H1 (cell line): ENCODE data around the gene NOL9. TPM values are rescaled to one million over a fixed set of nuclear protein-coding genes. Genes with fewer than 3 reads are reported as not detected.

Source experiments
- CTCF ChIA-PET: fragments of 300-600 bp; sonication (Branson Sonifier 250); formaldehyde crosslinking; loops from one replicate; lab custom pipeline; 2021; ENCODE audit not compliant: partially characterized antibody; lab: Charles Lee
- POLR2A ChIA-PET: fragments of 300-600 bp; sonication (Branson Sonifier 250); formaldehyde crosslinking; loops from one replicate; lab custom pipeline; 2021; ENCODE audit warnings: inconsistent platforms; ENCODE audit not compliant: partially characterized antibody; lab: Charles Lee
- DNase-seq, 2 experiments: peaks; one replicate each; pipeline versions ENCODE4 v3.0.0 to v3.0.0-alpha.2; 2010 to 2022; ENCODE audit warnings: low spot score in 2 of 2, low read depth in 1 of 2, mixed read lengths in 1 of 2
- FAIRE-seq: peaks from 2 replicates; lab custom pipeline; 2011; peaks lifted over from hg19 to GRCh38; lab: Jason Lieb, UNC
- H2AFZ ChIP-seq: 2 replicates; pipeline ENCODE4 v1.8.1; 2012; ENCODE audit warnings: low read length, inconsistent platforms
- H2AK5ac ChIP-seq: 2 replicates; pipeline ENCODE4 v1.6.1; 2013; ENCODE audit warnings: low read depth, low read length
- H2BK120ac ChIP-seq: replicated peaks from 2 replicates; pipeline ENCODE3; 2013; ENCODE audit warnings: low read depth, low read length, inconsistent platforms
- H2BK12ac ChIP-seq: 2 replicates; pipeline ENCODE4 v1.6.1; 2013; ENCODE audit warnings: low read depth, low read length
- H2BK15ac ChIP-seq: 2 replicates; pipeline ENCODE4 v1.6.1; 2013; ENCODE audit warnings: low read length
- H2BK20ac ChIP-seq: 2 replicates; pipeline ENCODE4 v1.6.1; 2013; ENCODE audit warnings: low read length
- H2BK5ac ChIP-seq: 2 replicates; pipeline ENCODE4 v1.6.1; 2013; ENCODE audit warnings: low read depth, low read length
- H3K14ac ChIP-seq: 2 replicates; pipeline ENCODE4 v1.6.1; 2013; ENCODE audit warnings: inconsistent platforms; ENCODE audit not compliant: insufficient read length
- H3K18ac ChIP-seq: 2 replicates; pipeline ENCODE4 v1.6.1; 2013; ENCODE audit warnings: low read length; ENCODE audit errors: extremely low read depth
- H3K23ac ChIP-seq: 2 replicates; pipeline ENCODE4 v1.6.1; 2013; ENCODE audit warnings: inconsistent platforms; ENCODE audit not compliant: insufficient read length
- H3K23me2 ChIP-seq: 2 replicates; pipeline ENCODE4 v1.6.1; 2013; ENCODE audit warnings: low read depth, low read length
- H3K27ac ChIP-seq: 2 replicates; pipeline ENCODE4 v1.6.1; 2011; ENCODE audit warnings: low read depth, low read length, inconsistent platforms
- H3K27me3 ChIP-seq, 4 experiments: replicated peaks in 1 of 4; 1 replicate in 1 of 4; 2 replicates in 3 of 4; pipeline versions ENCODE4 v1.6.1 to v1.8.1; 2011 to 2013; ENCODE audit warnings: low read length in 3 of 4, mild to moderate bottlenecking in 3 of 4, inconsistent platforms in 2 of 4, mixed read lengths in 2 of 4, moderate library complexity in 1 of 4; ENCODE audit not compliant: control insufficient read depth in 3 of 4, insufficient read depth in 3 of 4; ENCODE audit errors: extremely low read depth in 1 of 4
- H3K36me3 ChIP-seq, 4 experiments: 2 replicates each; pipeline versions ENCODE4 v1.6.1 to v1.8.1; 2011 to 2013; ENCODE audit warnings: mild to moderate bottlenecking in 4 of 4, low read length in 3 of 4, moderate library complexity in 2 of 4, control low read depth in 1 of 4, inconsistent platforms in 1 of 4; ENCODE audit not compliant: insufficient read depth in 4 of 4, control insufficient read depth in 2 of 4
- H3K4ac ChIP-seq: replicated peaks from 2 replicates; pipeline ENCODE3; 2013; ENCODE audit warnings: low read length, low read depth, mixed read lengths, inconsistent platforms; ENCODE audit not compliant: insufficient read length
- H3K4me1 ChIP-seq, 4 experiments: replicated peaks in 1 of 4; 1 replicate in 1 of 4; 2 replicates in 3 of 4; pipeline versions ENCODE4 v1.6.1 to v1.8.1; 2011 to 2013; ENCODE audit warnings: low read length in 3 of 4, inconsistent platforms in 2 of 4, mixed read lengths in 1 of 4; ENCODE audit not compliant: insufficient read depth in 4 of 4, control insufficient read depth in 3 of 4
- H3K4me2 ChIP-seq, 2 experiments: 2 replicates each; pipeline versions ENCODE4 v1.6.1 to v1.8.1; 2011 to 2013; ENCODE audit warnings: low read depth in 2 of 2, low read length in 2 of 2, control low read depth in 1 of 2, inconsistent platforms in 1 of 2, mild to moderate bottlenecking in 1 of 2; ENCODE audit not compliant: insufficient read depth in 1 of 2
- H3K4me3 ChIP-seq, 4 experiments: fragments of 200-600, 300-600 bp in 1 of 4; sonication (generic), shearing (Covaris generic), sonication (Bioruptor Twin) in 1 of 4; 2 replicates each; pipeline versions ENCODE4 v1.5.1 to v1.8.1; 2011 to 2016; ENCODE audit warnings: low read length in 4 of 4, low read depth in 3 of 4, control low read depth in 2 of 4, inconsistent platforms in 2 of 4, mild to moderate bottlenecking in 2 of 4, mixed read lengths in 1 of 4, moderate library complexity in 1 of 4; ENCODE audit not compliant: insufficient read depth in 2 of 4; ENCODE audit errors: extremely low read depth in 1 of 4
- H3K56ac ChIP-seq: replicated peaks from 2 replicates; pipeline ENCODE3; 2013; ENCODE audit warnings: low read depth, mild to moderate bottlenecking, mixed read lengths, low read length, inconsistent platforms; ENCODE audit not compliant: insufficient read length
- H3K79me1 ChIP-seq: 2 replicates; pipeline ENCODE4 v1.6.1; 2013; ENCODE audit warnings: low read depth, low read length, control low read depth
- H3K79me2 ChIP-seq, 2 experiments: 2 replicates each; pipeline versions ENCODE4 v1.6.1 to v1.8.1; 2012 to 2013; ENCODE audit warnings: low read length in 2 of 2, mild to moderate bottlenecking in 2 of 2, inconsistent platforms in 1 of 2; ENCODE audit not compliant: insufficient read depth in 2 of 2, control insufficient read depth in 1 of 2
- H3K9ac ChIP-seq, 4 experiments: replicated peaks in 1 of 4; 1 replicate in 1 of 4; 2 replicates in 3 of 4; pipeline versions ENCODE4 v1.6.1 to v1.8.1; 2011 to 2013; ENCODE audit warnings: low read depth in 3 of 4, low read length in 3 of 4, control low read depth in 2 of 4, mild to moderate bottlenecking in 2 of 4, moderate library complexity in 2 of 4, inconsistent platforms in 1 of 4; ENCODE audit errors: extremely low read depth in 1 of 4
- H3K9me3 ChIP-seq, 2 experiments: 2 replicates each; pipeline versions ENCODE4 v1.6.1 to v1.8.1; 2012 to 2013; ENCODE audit warnings: mild to moderate bottlenecking in 2 of 2, moderate library complexity in 2 of 2, control low read depth in 1 of 2, inconsistent platforms in 1 of 2, low read depth in 1 of 2, low read length in 1 of 2, mixed read lengths in 1 of 2; ENCODE audit not compliant: insufficient read depth in 2 of 2
- H4K20me1 ChIP-seq, 2 experiments: replicated peaks in 1 of 2; 2 replicates each; pipeline versions ENCODE3 to v1.8.1; 2011 to 2013; ENCODE audit warnings: inconsistent platforms in 2 of 2, low read length in 2 of 2, mild to moderate bottlenecking in 1 of 2; ENCODE audit not compliant: insufficient read depth in 2 of 2, control insufficient read depth in 1 of 2
- H4K5ac ChIP-seq: 2 replicates; pipeline ENCODE4 v1.6.1; 2013; ENCODE audit warnings: low read length, low read depth, mixed read lengths, inconsistent platforms; ENCODE audit not compliant: insufficient read length
- H4K8ac ChIP-seq: 2 replicates; pipeline ENCODE4 v1.8.0; 2013; ENCODE audit warnings: mild to moderate bottlenecking, moderate library complexity, low read length, inconsistent platforms; ENCODE audit not compliant: insufficient read depth; ENCODE audit errors: extremely low read depth
- H4K91ac ChIP-seq: replicated peaks from 2 replicates; pipeline ENCODE3; 2013; ENCODE audit warnings: low read length, mixed read lengths, inconsistent platforms; ENCODE audit not compliant: insufficient read length
- ASH2L ChIP-seq: fragments of 200-600, 300-600 bp; sonication (generic); IDR thresholded peaks from one replicate; pipeline ENCODE4 v1.7.1; 2017; ENCODE audit warnings: low read length
- RAD21 ChIP-seq, 2 experiments: IDR thresholded peaks in 1 of 2; conservative IDR thresholded peaks in 1 of 2; 2 replicates each; pipeline ENCODE4 v1.6.1; 2011; ENCODE audit warnings: low read depth in 2 of 2, low read length in 2 of 2, improper control_type of control experiment in 1 of 2, inconsistent platforms in 1 of 2, mild to moderate bottlenecking in 1 of 2, moderate library complexity in 1 of 2
- RXRA ChIP-seq: IDR thresholded peaks from 2 replicates; pipeline ENCODE4 v1.6.1; 2011; ENCODE audit warnings: low read depth, mild to moderate bottlenecking, low read length, moderate library complexity; ENCODE audit not compliant: insufficient read depth
- SRF ChIP-seq: IDR thresholded peaks from 2 replicates; pipeline ENCODE4 v1.6.1; 2011; ENCODE audit warnings: mild to moderate bottlenecking, low read depth, low read length, moderate library complexity
- WGBS, 2 experiments: shearing (Covaris generic) in 1 of 2; methylation state at CpG; one replicate each; pipeline versions ENCODE4 v1.1.6 to v1.1.7; 2013 to 2015; ENCODE audit warnings: low lambda C conversion rate in 2 of 2, mixed read lengths in 2 of 2, inconsistent platforms in 1 of 2, low coverage in 1 of 2, missing lambda C conversion rate in 1 of 2; ENCODE audit not compliant: insufficient replicate concordance in 2 of 2, insufficient coverage in 1 of 2, insufficient read length in 1 of 2; ENCODE audit errors: extremely low coverage in 1 of 2, missing lambda C conversion rate in 1 of 2; 5-methylcytosine and 5-hydroxymethylcytosine counted together
- polyA plus RNA-seq, 7 experiments: library from polyadenylated mRNA; depleted of rRNA in 3 of 7; stranded (reverse) in 5 of 7; unstranded in 2 of 7; fragments of >200 nt in 5 of 7; fragments of 200-250 nt in 2 of 7; gene quantifications; 1 replicate in 5 of 7; 2 replicates in 1 of 7; 4 replicates in 1 of 7; pipeline versions ENCODE4 v1.2.1 to v1.2.3, GENCODE V29; 2011 to 2013; ENCODE audit warnings: missing spikeins in 2 of 7, mixed read lengths in 2 of 7
- total RNA-seq: library from RNA; stranded (reverse); fragmentation: NEBNext Ultra II Directional; extraction: Animal tissue kit (Norgen Biotek cat#: 25700); gene quantifications from 2 replicates; pipeline ENCODE4 v1.2.1, GENCODE V29; 2021

The NOL9 gene
- total and polyA plus RNA-seq, 2 of the 8 experiments (the other 6 are each of a cell fraction or from before 2014, with no cell fraction given): 17.1 to 38.1 TPM

- H3K4ac ChIP-seq: no peak overlapping the region
- H2AK5ac ChIP-seq: no peak overlapping the region
- peaks cover 0 to 5% of the 10 kb centered on the region in 2 experiments for H4K20me1 ChIP-seq
- H3K18ac ChIP-seq: no peak overlapping the region
- 91 to 100% methylated on average over 3 to 5 of the region's 5 CpGs for WGBS, 2 experiments
- DNase-seq (no peak), FAIRE-seq (no peak)
- no peak overlapping the region for H4K8ac ChIP-seq
- no peaks in the 10 kb centered on the region for H3K9me3 ChIP-seq
- H2BK120ac ChIP-seq: no peak overlapping the region
- H4K5ac ChIP-seq: no peak overlapping the region
- no peak overlapping the region for H2BK12ac ChIP-seq
- no peaks in the 10 kb centered on the region for H3K27me3 ChIP-seq
- 0 out of 4 replicates have a peak, but pooled peaks cover 0 to 3% of the 10 kb centered on the region in 2 experiments for H3K79me2 ChIP-seq
- H3K56ac ChIP-seq: no peak overlapping the region
- peaks cover 21 to 69% (median 47%) of the 10 kb centered on the region in 4 experiments; a peak in 7 of 8 replicates for H3K36me3 ChIP-seq
- no peak overlapping the region for H4K91ac ChIP-seq
- H3K4me3 ChIP-seq: no peak overlapping the region
- no peaks in the 10 kb centered on the region for H3K79me1 ChIP-seq
- no peak for TF ChIP-seq RAD21 (IDR thresholded peaks at IDR 0.05 in 1 of 2, conservative IDR thresholded peaks at IDR 0.05 in 1 of 2; ENCODE audit: low read depth in 2 of 2, low read length in 2 of 2)
- TF ChIP-seq ASH2L: no peak
- TF ChIP-seq SRF: no peak
- no peak for TF ChIP-seq RXRA
- TF ChIP-seq, all 59 proteins: peak for 0
- Histone ChIP-seq H3K23me2 (no peaks in the 10 kb centered on the region), H3K4me2 (no peak overlapping the region), H2BK5ac (no peak overlapping the region), H2BK20ac (no peak overlapping the region), H2BK15ac (no peak overlapping the region), H3K14ac (no peak overlapping the region), H3K27ac (no peak overlapping the region), H3K4me1 (no peaks in the 10 kb centered on the region), H2AFZ (no peak overlapping the region), H3K9ac (no peak overlapping the region), H3K23ac (no peak overlapping the region)
- ChIA-PET POLR2A (interaction anchor here (0.6 to 1.2 kb wide), 2 partner anchors 47 to 124 kb away, joined by 3 to 4 read pairs; no protein-coding TSS in a partner anchor), CTCF (interaction anchor here (0.8 to 1.7 kb wide), 3 partner anchors 10 to 100 kb away, joined by 3 to 4 read pairs (median 3); no protein-coding TSS in a partner anchor)
Measured at GRCh38 chr1:6546326-6546725, 8.0 kb downstream of the NOL9 start.
